GM19239 (cell line): ENCODE measurements around the gene TMEM238L.
A peak's percentile ranks its signal among the peaks of the same experiment; 100 is the strongest.
"Not testable (repeated sequence)": the region's sequence is repeated elsewhere in the genome, so short reads cannot be mapped to it uniquely, and the experiment has no call there.

ENCODE experiments used
- DNase-seq: peaks from one replicate; pipeline ENCODE4 v3.0.0; 2011; ENCODE audit warnings: low spot score; ENCODE audit not compliant: insufficient read length
- FAIRE-seq: peaks from 2 replicates; lab custom pipeline; 2011; peaks lifted over from hg19 to GRCh38; lab: Jason Lieb, UNC

Gene TMEM238L

DNA sequence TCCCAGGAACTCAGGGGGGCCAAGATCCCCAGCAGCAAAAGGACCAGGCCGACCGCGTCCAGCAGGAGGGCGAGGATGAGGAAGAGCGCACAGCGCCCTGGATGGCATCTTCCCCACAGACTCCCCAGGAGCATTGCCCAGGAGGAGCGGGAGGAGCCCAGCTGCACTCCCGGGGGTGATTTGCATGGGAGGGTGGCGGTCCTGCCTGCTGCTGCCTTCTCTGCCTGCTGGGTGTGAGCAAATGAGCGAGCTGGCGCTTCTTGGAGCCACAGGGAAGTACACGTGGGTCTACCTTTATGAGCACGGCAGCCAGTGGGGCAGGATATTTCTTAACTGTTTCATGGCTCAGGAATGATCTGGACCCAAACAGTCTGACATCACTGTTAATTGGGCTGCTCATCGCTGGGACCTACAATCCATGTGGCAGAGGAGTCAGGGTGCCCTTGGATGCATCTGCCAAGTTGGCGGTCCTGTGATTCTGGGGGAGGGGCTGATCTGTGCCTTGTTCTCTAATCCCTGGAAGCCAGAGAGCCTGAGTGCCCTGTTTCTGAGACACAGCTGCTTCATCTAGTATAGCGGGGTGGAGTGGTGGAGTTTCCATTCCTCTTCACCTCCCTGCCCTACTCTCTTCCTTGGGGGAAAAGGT is at the start of gene TMEM238L:
Gene TMEM238L (minus strand): TSS at position 270 of the 646 bp plus-strand sequence. CDS start 136 bp downstream, at position 134.
- no peak for FAIRE-seq
- no peak for DNase-seq

- not testable (repeated sequence) for FAIRE-seq, DNase-seq
These were observed 42.7 kb upstream of the TMEM238L start for GRCh38 chr17:10846636-10847035.

DNA sequence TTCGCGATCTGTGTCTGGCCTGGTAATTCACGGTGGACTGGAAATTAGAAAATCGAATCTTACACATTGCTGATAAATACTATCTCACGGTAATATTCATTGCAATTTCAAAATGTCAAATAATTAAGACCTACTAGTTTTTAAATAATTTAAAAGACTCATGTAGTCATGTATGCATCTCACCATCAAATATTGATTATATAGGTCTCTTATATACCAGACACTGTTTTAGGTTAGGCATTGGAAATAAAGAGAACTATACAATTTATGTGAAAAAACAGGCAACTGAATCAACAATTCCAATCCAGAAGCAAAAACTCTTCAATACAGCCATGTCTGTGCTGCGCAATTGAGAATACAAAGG is 41.5 kb upstream of the TMEM238L start:
- no peak for DNase-seq
- peak; percentile 66 for FAIRE-seq

- FAIRE-seq (no peak), DNase-seq (peak; percentile 75)
These were observed 40.9 kb upstream of the TMEM238L start for GRCh38 chr17:10844621-10845387.

DNA sequence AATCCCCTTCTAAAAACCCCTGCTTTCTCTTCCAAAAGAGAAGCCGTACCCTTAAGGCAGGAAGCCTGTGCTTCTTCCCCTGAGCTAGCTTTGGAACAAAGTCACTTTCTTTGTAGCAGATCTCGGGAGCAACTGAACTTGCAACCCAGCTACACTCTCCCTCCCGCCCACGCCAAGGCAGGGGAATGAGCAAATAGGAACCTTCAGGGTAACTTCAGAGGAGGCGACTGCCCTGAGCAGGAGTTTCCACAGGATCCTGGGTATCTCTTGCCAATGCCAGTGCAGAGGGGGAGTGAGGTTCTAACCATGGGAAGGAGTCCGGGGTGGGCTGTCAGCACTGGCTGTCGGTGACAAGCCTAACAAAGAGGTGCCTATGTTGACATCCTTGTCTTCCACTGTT is 39.9 kb upstream of the TMEM238L start:
- FAIRE-seq (no peak), DNase-seq (no peak)

DNA sequence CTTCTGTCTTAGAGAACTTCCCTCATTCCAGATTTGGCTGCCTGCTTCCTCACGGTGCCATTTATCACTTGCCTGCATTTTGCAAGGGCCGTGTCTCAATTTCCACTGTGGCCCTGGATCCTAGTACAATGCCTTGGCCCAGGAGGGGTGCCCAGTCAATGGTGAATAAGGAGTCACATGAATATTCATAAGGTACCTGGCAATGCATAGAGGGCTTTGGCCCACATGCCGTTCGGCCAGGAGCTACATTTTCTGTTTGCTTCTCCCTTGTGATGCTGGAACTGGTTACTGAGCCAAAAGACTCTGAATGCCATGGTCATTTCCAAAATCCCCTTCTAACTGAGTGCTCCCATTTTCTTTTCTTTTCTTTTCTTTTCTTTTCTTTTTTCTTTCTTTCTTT is 38.8 kb upstream of the TMEM238L start:
- FAIRE-seq (no peak), DNase-seq (no peak)

- DNase-seq: no peak
- no peak for FAIRE-seq
These were observed 34.8 kb upstream of the TMEM238L start for GRCh38 chr17:10838682-10839081.

DNA sequence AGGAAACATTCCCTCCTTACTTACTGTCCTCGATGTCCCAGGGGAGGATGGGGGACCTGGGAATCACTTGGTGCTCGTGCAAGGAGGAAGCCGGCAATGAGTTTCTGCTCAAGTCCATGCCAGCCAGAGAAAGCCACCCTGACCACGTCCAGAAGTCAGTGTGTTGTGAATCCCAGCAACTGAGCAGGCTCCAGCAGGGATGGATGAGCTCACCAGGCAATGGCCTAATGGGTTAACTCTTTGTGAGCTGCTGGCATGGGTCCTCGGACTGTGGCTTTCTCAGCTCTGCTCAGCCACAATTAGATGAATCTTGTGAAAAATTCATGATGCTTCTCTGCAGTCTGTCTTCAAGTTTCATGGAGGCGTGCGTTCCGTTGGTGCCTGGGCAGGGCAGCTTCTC is 34.0 kb upstream of the TMEM238L start, which contains the start of gene PIRT:
Gene PIRT (minus strand): TSS at position 167 of the 400 bp plus-strand sequence. CDS start 12,442 bp downstream, outside the sequence.
- DNase-seq (no peak), FAIRE-seq (no peak)

DNA sequence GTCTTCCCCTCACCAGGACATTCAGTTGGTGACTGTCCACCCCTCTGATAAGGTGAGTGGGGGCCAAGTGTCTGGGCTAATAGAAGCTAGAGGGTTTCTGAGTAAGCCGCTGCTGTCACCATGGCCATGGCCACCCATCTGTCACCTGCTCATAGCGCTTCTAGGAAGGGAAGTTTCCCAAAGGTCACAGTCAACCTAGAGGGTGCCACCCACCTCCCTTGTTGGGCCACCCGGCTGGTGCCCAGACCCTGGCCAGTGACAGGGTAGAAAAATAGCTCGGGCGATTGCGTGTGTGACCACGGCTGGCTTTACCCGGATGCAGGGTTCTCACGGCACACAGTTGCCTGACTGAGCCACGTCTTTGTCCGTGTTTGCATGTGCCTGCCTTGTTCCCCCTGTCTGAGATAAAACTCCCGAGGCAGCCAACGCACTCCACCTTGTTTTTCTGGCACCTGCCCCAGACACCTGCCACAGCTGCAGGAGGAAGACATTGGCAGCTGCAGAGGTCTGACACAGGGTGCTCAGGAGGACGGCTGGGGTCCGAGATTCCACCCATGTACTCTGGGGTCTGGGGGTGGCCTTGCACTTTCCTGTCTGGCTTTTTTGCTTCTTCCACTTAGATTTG is 33.2 kb upstream of the TMEM238L start:
- no peak for FAIRE-seq
- no peak for DNase-seq

- FAIRE-seq (no peak), DNase-seq (no peak)
These were observed 32.2 kb upstream of the TMEM238L start for GRCh38 chr17:10836145-10836544.

DNA sequence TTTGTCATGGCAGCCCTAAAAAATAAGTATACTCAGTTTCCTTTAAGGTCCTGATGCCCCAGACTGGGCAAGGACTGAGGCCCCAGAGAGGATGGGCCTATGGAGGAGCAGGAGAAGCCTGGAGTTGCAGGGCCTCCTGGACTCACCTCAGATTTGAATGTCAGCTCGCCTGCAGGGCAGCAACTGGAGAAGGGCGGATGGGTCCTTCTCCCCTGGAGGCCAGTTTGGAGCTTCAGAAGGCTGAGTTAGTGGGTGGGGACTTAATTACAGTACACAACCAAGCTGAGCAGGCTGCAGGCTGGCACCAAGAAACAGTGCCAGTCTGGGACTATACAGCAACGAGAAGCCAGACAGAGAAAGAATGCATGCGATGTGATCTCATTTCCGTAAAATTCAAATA is 27.8 kb upstream of the TMEM238L start:
- DNase-seq: no peak
- FAIRE-seq: no peak

- no peak for DNase-seq
- FAIRE-seq: no peak
These were observed 24.1 kb upstream of the TMEM238L start for GRCh38 chr17:10827898-10828552.

GRCh38 chr17:10824874-10825273 is 21.0 kb upstream of the TMEM238L start:
- no peak for DNase-seq
- FAIRE-seq: no peak

GRCh38 chr17:10821770-10822169 is 17.9 kb upstream of the TMEM238L start:
- no peak for FAIRE-seq
- no peak for DNase-seq

GRCh38 chr17:10821054-10821453 is 17.2 kb upstream of the TMEM238L start:
- FAIRE-seq (no peak), DNase-seq (no peak)

- FAIRE-seq: no peak
These were observed 11.4 kb upstream of the TMEM238L start for GRCh38 chr17:10815319-10815718.

DNA sequence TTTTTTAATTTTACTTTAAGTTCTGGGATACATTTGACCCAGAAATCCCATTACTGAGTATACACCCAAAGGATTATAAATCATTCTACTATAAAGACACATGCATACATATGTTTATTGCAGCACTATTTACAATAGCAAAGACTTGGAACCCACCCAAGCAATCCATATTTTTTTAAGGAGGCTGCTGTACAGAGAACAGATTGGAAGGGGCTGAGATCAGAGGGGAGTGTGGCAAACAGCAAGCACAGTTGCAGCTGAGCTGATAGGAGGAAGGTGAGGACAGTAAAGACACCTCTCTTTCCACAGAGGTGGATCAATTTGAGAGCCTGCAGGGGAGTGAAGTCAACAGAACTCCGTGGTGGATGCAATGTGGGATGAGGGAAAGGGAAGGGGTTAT is 10.2 kb upstream of the TMEM238L start:
- no peak for FAIRE-seq

More at GRCh38 chr17:10815319-10815718, 11.4 kb upstream of the TMEM238L start:
- DNase-seq: no peak

GRCh38 chr17:10812674-10813073 is 8.8 kb upstream of the TMEM238L start:
- FAIRE-seq: no peak
- DNase-seq: no peak

More for the DNA sequence above, 10.2 kb upstream of the TMEM238L start:
- no peak for DNase-seq

- FAIRE-seq: no peak
- no peak for DNase-seq
These were observed 5.7 kb upstream of the TMEM238L start for GRCh38 chr17:10809605-10810004.

GRCh38 chr17:10807704-10808128 is 3.8 kb upstream of the TMEM238L start:
- DNase-seq (no peak), FAIRE-seq (no peak)
